Lower leg skin (tissue), 3 donors: ENCODE results near the gene SCRN2.

Source experiments
- POLR2A ChIP-seq, 2 donors: fragments of 450-650 bp; IDR thresholded peaks; one replicate each; pipeline ENCODE4 v1.6.1; 2016 to 2017; ENCODE audit warnings: antibody characterized with exemption in 2 of 2, mild to moderate bottlenecking in 1 of 2, moderate library complexity in 1 of 2
- TF ChIP-seq, protein P1 (sequence below), 3 donors: fragments of 450-650 bp; IDR thresholded peaks; one replicate each; pipeline ENCODE4 v1.5.1; 2016; ENCODE audit warnings: antibody characterized with exemption in 3 of 3, mild to moderate bottlenecking in 3 of 3, moderate library complexity in 2 of 3

DNA sequence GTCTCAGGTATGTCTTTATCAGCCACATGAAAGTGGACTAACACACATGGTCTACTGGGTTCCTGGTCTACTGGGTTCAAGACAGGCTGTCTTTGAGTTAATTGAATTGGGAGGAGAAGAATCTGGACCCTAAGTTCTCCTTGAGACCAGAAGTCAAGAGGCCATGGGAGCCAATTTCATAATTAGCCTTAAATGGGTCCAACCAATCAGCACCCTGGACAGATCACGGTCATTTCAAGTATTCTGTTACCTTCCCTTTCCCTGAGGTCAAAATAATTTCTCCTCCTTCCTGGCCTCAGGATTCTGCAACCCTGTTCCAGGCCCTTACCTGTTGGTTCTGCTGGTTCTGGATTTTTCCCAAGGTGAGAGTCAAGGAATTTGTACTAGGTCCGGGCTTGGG, 43.3 kb downstream of the SCRN2 start:
- TF ChIP-seq, protein P1, sequence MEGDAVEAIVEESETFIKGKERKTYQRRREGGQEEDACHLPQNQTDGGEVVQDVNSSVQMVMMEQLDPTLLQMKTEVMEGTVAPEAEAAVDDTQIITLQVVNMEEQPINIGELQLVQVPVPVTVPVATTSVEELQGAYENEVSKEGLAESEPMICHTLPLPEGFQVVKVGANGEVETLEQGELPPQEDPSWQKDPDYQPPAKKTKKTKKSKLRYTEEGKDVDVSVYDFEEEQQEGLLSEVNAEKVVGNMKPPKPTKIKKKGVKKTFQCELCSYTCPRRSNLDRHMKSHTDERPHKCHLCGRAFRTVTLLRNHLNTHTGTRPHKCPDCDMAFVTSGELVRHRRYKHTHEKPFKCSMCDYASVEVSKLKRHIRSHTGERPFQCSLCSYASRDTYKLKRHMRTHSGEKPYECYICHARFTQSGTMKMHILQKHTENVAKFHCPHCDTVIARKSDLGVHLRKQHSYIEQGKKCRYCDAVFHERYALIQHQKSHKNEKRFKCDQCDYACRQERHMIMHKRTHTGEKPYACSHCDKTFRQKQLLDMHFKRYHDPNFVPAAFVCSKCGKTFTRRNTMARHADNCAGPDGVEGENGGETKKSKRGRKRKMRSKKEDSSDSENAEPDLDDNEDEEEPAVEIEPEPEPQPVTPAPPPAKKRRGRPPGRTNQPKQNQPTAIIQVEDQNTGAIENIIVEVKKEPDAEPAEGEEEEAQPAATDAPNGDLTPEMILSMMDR (IDR thresholded peaks at IDR 0.05), result no peak
- no peak for TF ChIP-seq POLR2A (IDR thresholded peaks at IDR 0.05)
